HepG2 (cell line): ENCODE data around the gene PPP1R16B. TPM values are rescaled to one million over a fixed set of nuclear protein-coding genes. Genes with fewer than 3 reads are reported as not detected.

Experiments used
- ATAC-seq: fragments of 200-7000 bp; cut with Tn5 transposase; 3 replicates; pipeline ENCODE4 v1.9.1; 2020; ENCODE audit warnings: mild to moderate bottlenecking, moderate library complexity
- BruUV-seq: library from RNA; stranded (reverse); fragments of 400-500 nt; replicated peaks from 2 replicates; lab custom pipeline; 2021; lab: Mats Ljungman, UMichigan
- CTCF ChIA-PET: fragments of 300-600 bp; formaldehyde crosslinking; extraction: SDS; loops from one replicate; lab custom pipeline; 2021; ENCODE audit warnings: low total read pairs, inconsistent platforms, low intra/inter-chr PET ratio; lab: Yijun Ruan, JAX
- POLR2A ChIA-PET: fragments of 350-600 bp; sonication (Branson Sonifier 250); formaldehyde crosslinking; loops from one replicate; lab custom pipeline; 2020; ENCODE audit warnings: antibody characterized with exemption, inconsistent platforms; lab: Yijun Ruan, JAX
- DNase-seq: peaks from one replicate; pipeline ENCODE4 v3.0.0-alpha.2; 2015; ENCODE audit warnings: low spot score
- FAIRE-seq: peaks from 3 replicates; lab custom pipeline; 2011; peaks lifted over from hg19 to GRCh38; lab: Jason Lieb, UNC
- H2AFZ ChIP-seq: one replicate; pipeline ENCODE4 v1.6.1; 2011; ENCODE audit warnings: low read length, inconsistent platforms
- H3K27ac ChIP-seq: fragments of 300-600 bp; 3 replicates; pipeline ENCODE4 v1.8.0; 2011; ENCODE audit warnings: mixed run types, mild to moderate bottlenecking, mixed read lengths, low read length, inconsistent platforms; ENCODE audit not compliant: insufficient read depth; ENCODE audit errors: extremely low read length
- H3K27me3 ChIP-seq, 2 experiments: fragments of 200-600 bp in 1 of 2; 2 replicates in 1 of 2; 3 replicates in 1 of 2; pipeline versions ENCODE4 v1.6.0 to v1.8.0; 2011; ENCODE audit warnings: low read length in 2 of 2, mild to moderate bottlenecking in 2 of 2, moderate library complexity in 2 of 2, inconsistent platforms in 1 of 2; ENCODE audit not compliant: insufficient read depth in 2 of 2, control insufficient read depth in 1 of 2
- H3K36me3 ChIP-seq, 2 experiments: fragments of 200-600 bp in 1 of 2; replicated peaks in 1 of 2; 2 replicates in 1 of 2; 3 replicates in 1 of 2; pipeline versions ENCODE4 v1.5.1 to v1.8.0; 2011; ENCODE audit warnings: low read length in 2 of 2, inconsistent platforms in 1 of 2; ENCODE audit not compliant: insufficient read depth in 2 of 2, control insufficient read depth in 1 of 2
- H3K4me1 ChIP-seq: 2 replicates; pipeline ENCODE4 v1.5.1; 2012; ENCODE audit warnings: low read length, inconsistent platforms; ENCODE audit not compliant: insufficient read depth
- H3K4me2 ChIP-seq: 2 replicates; pipeline ENCODE4 v1.6.0; 2011; ENCODE audit warnings: low read depth, low read length, inconsistent platforms
- H3K4me3 ChIP-seq, 3 experiments: fragments of 200-600 bp in 1 of 3; sonication (generic), shearing (Covaris generic) in 1 of 3; replicated peaks in 1 of 3; 2 replicates each; pipeline ENCODE4 v1.5.1; 2011 to 2016; ENCODE audit warnings: low read length in 3 of 3, inconsistent platforms in 2 of 3, low read depth in 2 of 3, mild to moderate bottlenecking in 2 of 3, control low read depth in 1 of 3, mixed read lengths in 1 of 3; ENCODE audit not compliant: insufficient read depth in 1 of 3
- H3K79me2 ChIP-seq: one replicate; pipeline ENCODE4 v1.6.1; 2011; ENCODE audit warnings: low read length, inconsistent platforms; ENCODE audit not compliant: insufficient read depth
- H3K9ac ChIP-seq: 2 replicates; pipeline ENCODE4 v1.6.0; 2011; ENCODE audit warnings: mild to moderate bottlenecking, low read depth, low read length, inconsistent platforms; ENCODE audit not compliant: insufficient read depth
- H3K9me3 ChIP-seq: 2 replicates; pipeline ENCODE4 v1.5.1; 2012; ENCODE audit warnings: mild to moderate bottlenecking, low read length
- H4K20me1 ChIP-seq: 2 replicates; pipeline ENCODE4 v1.6.0; 2011; ENCODE audit warnings: inconsistent platforms, mild to moderate bottlenecking, low read length, moderate library complexity; ENCODE audit not compliant: insufficient read depth
- BORCS8-MEF2B ChIP-seq: sonication (generic); formaldehyde crosslinking; IDR thresholded peaks from 2 replicates; pipeline ENCODE4 v1.8.0; 2022; ENCODE audit warnings: mild to moderate bottlenecking, missing genetic modification reagents
- HMG20B ChIP-seq: conservative IDR thresholded peaks from 2 replicates; pipeline ENCODE4 v1.6.1; 2016; ENCODE audit warnings: missing genetic modification reagents, missing compliant biosample characterization
- KDM1A ChIP-seq: IDR thresholded peaks from 2 replicates; pipeline ENCODE4 v1.6.1; 2016; ENCODE audit warnings: missing compliant biosample characterization
- KMT2B ChIP-seq: IDR thresholded peaks from 2 replicates; pipeline ENCODE4 v1.6.1; 2016; ENCODE audit warnings: missing genetic modification reagents, missing compliant biosample characterization
- MTA1 ChIP-seq: sonication (generic); formaldehyde crosslinking; IDR thresholded peaks from 2 replicates; pipeline ENCODE4 v1.4.0; 2020; ENCODE audit warnings: missing genetic modification reagents, mild to moderate bottlenecking, borderline replicate concordance
- RFXANK ChIP-seq: IDR thresholded peaks from 2 replicates; pipeline ENCODE4 v1.6.1; 2016
- SMC3 ChIP-seq: IDR thresholded peaks from 2 replicates; pipeline ENCODE4 v1.6.1; 2011; ENCODE audit warnings: low read length, improper control_type of control experiment
- SRSF1 ChIP-seq: fragments of 200-400 bp; formaldehyde crosslinking; optimal IDR thresholded peaks from 2 replicates; pipeline ENCODE3; 2017; ENCODE audit warnings: mild to moderate bottlenecking, low read depth, low read length, moderate library complexity
- ZNF121 ChIP-seq: sonication (generic); formaldehyde crosslinking; IDR thresholded peaks from 2 replicates; pipeline ENCODE4 v1.5.0; 2020; ENCODE audit warnings: mild to moderate bottlenecking, missing genetic modification reagents
- ZNF543 ChIP-seq: sonication (generic); formaldehyde crosslinking; IDR thresholded peaks from 2 replicates; pipeline ENCODE4 v1.4.0; 2020; ENCODE audit warnings: mild to moderate bottlenecking, missing genetic modification reagents
- ZNF652 ChIP-seq: IDR thresholded peaks from 2 replicates; pipeline ENCODE4 v1.6.1; 2016; ENCODE audit warnings: low read depth, borderline replicate concordance
- ZNF761 ChIP-seq: sonication (generic); formaldehyde crosslinking; conservative IDR thresholded peaks from 2 replicates; pipeline ENCODE4 v1.4.0; 2020; ENCODE audit warnings: mild to moderate bottlenecking, missing genetic modification reagents
- WGBS: methylation state at CpG from one replicate; pipeline ENCODE4 v1.1.6; 2017; ENCODE audit warnings: low lambda C conversion rate; 5-methylcytosine and 5-hydroxymethylcytosine counted together
- in situ Hi-C: cut with HindIII; loops from 2 replicates; pipeline ENCODE4 v1.10.0; 2017; ENCODE audit warnings: low pct_unique_long_range_greater_than_20kb; ENCODE audit not compliant: extremely low pct_ligation_motif_present
- intact Hi-C: fragments of 100-400 bp; cut with micrococcal nuclease; formaldehyde crosslinking; loops from one replicate; pipeline ENCODE4 v1.10.0; 2022; ENCODE audit not compliant: unreplicated experiment
- polyA plus RNA-seq, 8 experiments: library from polyadenylated mRNA; depleted of rRNA in 3 of 8; stranded (reverse) in 7 of 8; unstranded in 1 of 8; fragments of >200 nt; fragmentation: Illumina TruSeq in 4 of 8; extraction: Trizol in 4 of 8; gene quantifications; 2 replicates each; pipeline versions ENCODE4 v1.2.1 to v1.2.3, GENCODE V29; 2011 to 2016; ENCODE audit warnings: low read depth in 4 of 8, missing spikeins in 1 of 8, mixed read lengths in 1 of 8; ENCODE audit not compliant: insufficient read depth in 1 of 8
- total RNA-seq, 5 experiments: library from RNA; depleted of rRNA; stranded (reverse); fragments of >200 nt; fragmentation: Illumina TruSeq; extraction: Trizol; gene quantifications; 2 replicates each; pipeline ENCODE4 v1.2.3, GENCODE V29; 2016; ENCODE audit warnings: low read depth in 1 of 5
- TF ChIP-seq, protein P1 (sequence below): fragments of 450-650 bp; IDR thresholded peaks from 2 replicates; pipeline ENCODE4 v1.6.1; 2016

The PPP1R16B gene
- total and polyA plus RNA-seq, 2 of the 13 experiments (the other 11 are each of a cell fraction or from before 2014, with no cell fraction given), result 0.02 to 0.11 TPM

DNA sequence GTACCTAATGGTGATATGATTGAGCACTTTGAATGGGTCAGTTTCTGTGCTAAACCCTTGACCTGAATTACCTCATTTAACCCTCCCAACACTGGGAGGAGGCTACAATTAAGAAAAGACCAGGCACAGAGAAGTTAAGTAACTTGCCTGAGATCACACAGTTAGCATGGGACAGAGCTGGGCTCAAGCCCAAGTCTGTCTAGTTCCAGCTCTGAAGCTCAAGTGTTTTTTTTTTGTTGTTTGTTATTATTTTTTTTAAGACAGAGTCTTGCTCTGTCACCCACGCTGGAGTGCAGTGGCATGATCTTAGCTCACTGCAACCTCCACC lies 124.7 kb downstream of the PPP1R16B start (continued):
- TF ChIP-seq SRSF1, result no peak
- no peak for TF ChIP-seq HMG20B (CRISPR knock-in tag)
- no peak for TF ChIP-seq ZNF761 (CRISPR knock-in tag)
- TF ChIP-seq, protein P1, sequence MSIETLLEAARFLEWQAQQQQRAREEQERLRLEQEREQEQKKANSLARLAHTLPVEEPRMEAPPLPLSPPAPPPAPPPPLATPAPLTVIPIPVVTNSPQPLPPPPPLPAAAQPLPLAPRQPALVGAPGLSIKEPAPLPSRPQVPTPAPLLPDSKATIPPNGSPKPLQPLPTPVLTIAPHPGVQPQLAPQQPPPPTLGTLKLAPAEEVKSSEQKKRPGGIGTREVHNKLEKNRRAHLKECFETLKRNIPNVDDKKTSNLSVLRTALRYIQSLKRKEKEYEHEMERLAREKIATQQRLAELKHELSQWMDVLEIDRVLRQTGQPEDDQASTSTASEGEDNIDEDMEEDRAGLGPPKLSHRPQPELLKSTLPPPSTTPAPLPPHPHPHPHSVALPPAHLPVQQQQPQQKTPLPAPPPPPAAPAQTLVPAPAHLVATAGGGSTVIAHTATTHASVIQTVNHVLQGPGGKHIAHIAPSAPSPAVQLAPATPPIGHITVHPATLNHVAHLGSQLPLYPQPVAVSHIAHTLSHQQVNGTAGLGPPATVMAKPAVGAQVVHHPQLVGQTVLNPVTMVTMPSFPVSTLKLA, result no peak
- no peak for TF ChIP-seq RFXANK
- peak; percentile 50 for TF ChIP-seq ZNF652 (CRISPR knock-in tag)
- TF ChIP-seq KDM1A (CRISPR knock-in tag), result no peak
- TF ChIP-seq KMT2B, result no peak
- TF ChIP-seq MTA1 (CRISPR knock-in tag), result no peak
- no peak for TF ChIP-seq SMC3

DNA sequence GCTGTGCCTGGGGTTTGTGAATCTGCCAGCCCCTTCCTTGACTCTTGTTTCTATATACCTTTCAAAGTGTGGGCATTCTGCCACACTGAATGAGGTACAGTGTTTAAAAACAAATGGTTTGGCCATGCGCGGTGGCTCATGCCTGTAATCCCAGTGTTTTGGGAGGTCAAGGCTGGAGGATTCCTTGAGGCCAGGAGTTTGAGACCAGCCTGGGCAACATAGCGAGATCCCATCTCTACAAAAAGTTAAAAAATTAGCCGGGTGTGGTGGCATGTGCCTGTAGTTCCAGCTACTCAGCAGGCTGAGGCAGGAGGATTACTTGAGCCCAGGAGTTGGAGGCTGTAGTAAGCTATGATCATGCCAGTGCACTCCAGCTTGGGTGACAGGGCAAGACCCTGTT lies 126.5 kb downstream of the PPP1R16B start:
- no peaks in the 10 kb centered on the region for H3K9me3 ChIP-seq
- BruUV-seq, result no TSS peak
- no peak overlapping the region for H3K9ac ChIP-seq
- TF ChIP-seq BORCS8-MEF2B, result no peak
- peak; percentile 95 for TF ChIP-seq ZNF121 (CRISPR knock-in tag)
- TF ChIP-seq ZNF543 (CRISPR knock-in tag), result no peak
- no peak overlapping the region for H3K4me3 ChIP-seq
- ATAC-seq, result no peak
- ChIA-PET POLR2A (interaction anchor here (1.3 kb wide), 1 partner anchor 31 kb away, joined by 5 read pairs; the partner anchor contains the start of gene DHX35), CTCF (no interaction called here)
- no peak overlapping the region for H3K27ac ChIP-seq
- no peak overlapping the region for H3K4me2 ChIP-seq
- no peak overlapping the region for H2AFZ ChIP-seq
- peaks cover 98% of the 10 kb centered on the region for H3K79me2 ChIP-seq
- H3K27me3 ChIP-seq, result no peaks in the 10 kb centered on the region; a peak in 1 of 5 replicates
- H3K4me1 ChIP-seq, result peaks cover 92% of the 10 kb centered on the region
- intact Hi-C loops, result no loop called here
- 97% methylated on average over 4 of the region's 4 CpGs for WGBS
- H3K36me3 ChIP-seq, result peaks cover 8 to 30% of the 10 kb centered on the region in 2 experiments; a peak in 4 of 5 replicates
- FAIRE-seq, result no peak
- in situ Hi-C loops, result no loop called here
- peaks cover 22% of the 10 kb centered on the region; the same call in 1 of the 2 replicates for H4K20me1 ChIP-seq
- DNase-seq, result no peak
